SK-MEL-5 (cell line): ENCODE results near the gene MROH7. TPM values are rescaled to one million over a fixed set of nuclear protein-coding genes. Genes with fewer than 3 reads are reported as not detected.
A peak's percentile ranks its signal among the peaks of the same experiment; 100 is the strongest.

ENCODE experiments used
- DNase-seq: peaks from one replicate; pipeline ENCODE4 v3.0.0-alpha.2; 2016; ENCODE audit warnings: low read depth, low spot score
- in situ Hi-C: cut with HindIII; loops from 2 replicates; pipeline ENCODE4 v1.10.0; 2016; ENCODE audit warnings: low sequenced_read_pairs, high pct_unique_total_duplicates, low pct_unique_long_range_greater_than_20kb
- total RNA-seq: library from RNA; depleted of rRNA; stranded (reverse); fragments of >200 nt; shearing (Covaris generic); gene quantifications from 2 replicates; pipeline ENCODE4 v1.2.3, GENCODE V29; 2014

The MROH7 gene
- total RNA-seq, 1 experiment from 2014 or later, result 0.11 TPM

DNA sequence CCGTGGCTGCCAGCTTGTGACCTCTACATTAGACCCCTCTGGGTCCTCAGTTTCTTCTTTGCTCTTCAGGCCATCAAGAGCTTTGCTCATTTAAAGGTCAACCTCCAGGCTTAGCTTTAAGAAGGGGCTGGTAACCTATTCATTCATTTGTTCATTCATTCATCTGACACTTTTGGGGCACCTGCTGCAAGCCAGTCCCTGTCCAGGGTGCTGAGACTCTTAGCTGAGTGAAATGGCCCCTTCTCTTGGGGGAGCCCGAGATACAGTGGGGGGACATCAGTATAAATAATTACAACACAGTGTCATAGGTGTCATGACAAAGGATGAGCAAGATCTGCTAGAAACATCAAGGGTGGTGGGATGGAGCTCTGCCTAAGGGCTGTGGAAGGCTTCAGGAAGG is 63.6 kb downstream of the MROH7 start:
- in situ Hi-C loops, result no loop called here
- DNase-seq, result no peak

DNA sequence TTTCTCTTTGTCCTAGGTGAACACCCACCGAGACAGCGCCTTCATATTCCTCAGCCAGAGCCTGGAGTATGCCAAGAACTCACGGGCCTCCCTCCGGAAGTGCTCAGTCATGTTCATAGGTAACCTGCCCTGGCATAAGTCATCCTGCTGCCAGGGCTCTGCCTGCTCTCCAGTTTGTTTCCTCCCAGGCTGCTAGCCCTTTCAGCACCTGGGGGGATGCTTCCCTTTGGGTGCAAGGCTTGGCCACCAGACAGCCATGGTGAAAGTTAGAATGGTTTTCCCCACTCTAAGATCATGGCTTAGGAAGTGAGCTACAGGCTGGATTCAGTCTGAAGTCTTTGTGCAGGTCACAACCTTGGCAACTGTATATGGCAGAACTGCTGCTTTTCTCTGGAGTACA is 64.8 kb downstream of the MROH7 start:
- no peak for DNase-seq
- in situ Hi-C loops, result no loop called here

DNA sequence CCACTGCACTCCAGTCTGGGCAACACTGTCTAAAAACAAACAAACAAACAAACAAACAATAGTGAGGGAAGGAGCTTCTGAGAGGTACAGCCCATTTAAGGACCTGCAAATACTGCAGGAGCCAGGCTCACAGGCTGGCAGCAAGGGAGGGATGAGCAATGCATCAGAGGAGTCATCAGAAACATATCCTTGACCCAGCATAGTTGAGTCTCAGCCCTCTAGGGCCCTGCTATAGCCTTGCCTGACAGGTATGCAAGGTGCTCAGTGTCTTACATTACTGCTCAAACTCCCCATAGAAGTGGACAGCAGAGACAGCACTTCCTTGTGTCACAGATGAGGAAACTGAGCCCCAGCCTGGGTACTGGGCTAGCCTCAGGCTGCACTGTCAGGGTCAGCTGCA is 66.8 kb downstream of the MROH7 start:
- in situ Hi-C loops, result no loop called here
- DNase-seq, result no peak

DNA sequence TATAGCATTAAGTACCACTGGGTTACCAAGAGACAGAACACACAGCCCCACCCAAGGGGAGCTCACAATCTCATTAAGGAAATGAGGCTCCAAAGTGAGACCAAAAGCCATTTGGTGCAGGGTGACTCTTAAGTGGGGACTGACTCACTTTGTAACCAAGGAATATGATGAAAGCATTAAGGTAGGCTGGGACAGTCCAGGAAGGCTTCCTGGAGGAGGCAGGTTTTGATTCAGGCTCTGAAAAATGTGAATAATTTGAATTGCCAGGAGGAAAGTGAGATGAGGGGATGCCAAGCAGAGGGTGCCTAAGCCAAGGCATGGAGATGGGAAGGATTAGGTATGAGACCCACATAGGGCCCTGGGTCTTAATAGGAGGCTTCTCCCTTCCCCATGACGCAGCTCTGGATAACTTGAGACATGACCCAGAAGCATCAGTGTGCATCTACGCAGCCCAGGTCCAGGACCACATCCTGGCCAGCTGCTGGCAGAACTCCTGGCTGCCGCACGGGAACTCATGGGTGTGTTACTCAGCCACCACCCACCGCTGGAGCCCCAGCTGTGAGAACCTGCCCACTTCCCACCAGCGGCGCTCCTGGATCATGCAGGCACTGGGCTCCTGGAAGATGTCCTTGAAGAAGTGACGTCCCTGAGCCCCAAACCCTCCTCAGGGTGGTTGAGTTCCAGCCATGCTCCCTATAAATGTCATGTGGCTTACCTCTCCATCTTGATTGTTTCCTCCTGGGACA is 68.1 kb downstream of the MROH7 start:
- in situ Hi-C loops, result no loop called here
- no peak for DNase-seq

DNA sequence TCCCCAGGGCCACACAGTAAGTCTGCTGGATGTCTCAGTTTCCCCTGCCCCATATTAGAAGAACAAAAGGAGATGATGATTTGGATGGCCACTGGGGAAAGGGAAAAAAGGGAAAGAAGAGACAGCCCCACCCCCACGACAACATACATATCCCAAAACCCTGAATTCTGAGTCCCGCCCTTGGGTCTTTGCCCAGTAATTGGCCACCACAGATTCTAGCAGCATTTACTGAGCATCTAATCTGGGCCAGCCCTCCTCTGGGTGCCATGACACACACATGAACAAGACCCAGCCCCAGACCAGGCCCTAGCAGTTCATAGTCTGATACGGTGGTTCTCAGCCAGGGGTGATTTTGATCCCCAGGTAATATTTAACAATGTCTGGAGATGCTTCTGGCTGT is 68.8 kb downstream of the MROH7 start:
- no peak for DNase-seq
- in situ Hi-C loops, result no loop called here

DNA sequence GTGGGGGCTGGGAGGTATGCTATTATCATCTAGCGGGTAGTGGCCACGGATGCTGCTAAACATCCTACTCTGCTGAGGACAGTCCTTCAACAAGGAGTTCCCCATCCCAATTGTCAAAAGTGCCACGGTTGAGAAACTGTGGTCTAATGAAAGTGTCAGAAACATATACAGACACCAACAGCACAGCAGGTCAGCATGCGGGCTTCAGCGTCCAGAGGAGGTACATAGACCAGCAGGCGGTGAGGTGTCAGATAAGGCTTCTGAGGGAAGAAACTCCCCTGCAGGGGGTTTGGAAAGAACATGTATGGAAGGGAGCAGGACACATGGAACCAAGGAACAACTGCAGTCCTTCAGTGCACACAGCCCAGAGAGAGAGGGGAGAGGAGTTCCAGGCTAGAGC is 69.3 kb downstream of the MROH7 start:
- DNase-seq, result no peak
- in situ Hi-C loops, result no loop called here

DNA sequence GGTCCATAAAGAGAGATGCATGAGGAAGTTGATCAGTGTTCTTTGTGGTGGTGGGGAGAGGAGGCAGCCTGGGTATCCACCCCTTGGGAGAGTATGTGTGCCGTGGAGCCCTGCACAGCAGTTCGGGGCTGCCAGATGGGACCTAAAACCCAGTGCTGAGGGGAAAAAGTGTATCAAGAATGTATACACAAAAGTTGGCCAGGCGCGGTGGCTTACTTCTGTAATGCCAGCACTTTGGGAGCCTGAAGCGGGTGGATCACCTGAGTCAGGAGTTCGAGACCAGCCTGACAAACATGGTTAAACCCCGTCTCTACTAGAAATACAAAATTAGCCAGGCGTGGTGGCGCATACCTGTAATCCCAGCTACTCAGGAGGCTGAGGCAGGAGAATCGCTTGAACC is 70.0 kb downstream of the MROH7 start:
- DNase-seq, result no peak
- in situ Hi-C loops, result no loop called here

DNA sequence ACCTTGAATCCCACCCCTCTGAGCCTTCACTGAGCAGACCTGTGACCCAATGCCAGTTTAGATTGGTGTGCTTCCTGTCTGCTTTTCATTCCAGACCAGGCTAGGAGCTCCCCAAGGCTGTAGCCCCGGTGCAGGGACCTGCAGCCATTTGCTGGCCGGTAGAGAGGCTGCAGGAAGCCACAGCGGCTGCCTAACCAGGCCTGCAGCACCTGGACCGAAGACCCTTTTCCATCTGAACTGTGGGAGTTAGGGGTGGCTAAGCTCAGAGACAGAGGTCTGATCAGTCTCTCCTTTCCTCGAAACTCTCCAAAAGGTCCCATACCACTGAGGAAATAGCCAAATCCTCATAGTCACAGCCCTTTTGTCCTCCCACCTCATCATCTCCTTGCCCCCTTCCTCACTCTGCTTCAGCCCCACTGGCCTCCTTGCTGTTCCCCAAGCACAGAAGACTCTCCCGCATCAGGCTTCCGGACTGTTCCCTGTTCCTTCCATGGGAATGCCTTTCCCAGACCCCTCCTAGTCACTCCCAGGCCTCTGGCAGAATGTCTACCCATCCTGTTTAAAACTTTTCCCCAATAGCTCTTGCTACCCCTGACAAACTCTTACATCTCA is 73.4 kb downstream of the MROH7 start:
- no peak for DNase-seq
- in situ Hi-C loops, result no loop called here

DNA sequence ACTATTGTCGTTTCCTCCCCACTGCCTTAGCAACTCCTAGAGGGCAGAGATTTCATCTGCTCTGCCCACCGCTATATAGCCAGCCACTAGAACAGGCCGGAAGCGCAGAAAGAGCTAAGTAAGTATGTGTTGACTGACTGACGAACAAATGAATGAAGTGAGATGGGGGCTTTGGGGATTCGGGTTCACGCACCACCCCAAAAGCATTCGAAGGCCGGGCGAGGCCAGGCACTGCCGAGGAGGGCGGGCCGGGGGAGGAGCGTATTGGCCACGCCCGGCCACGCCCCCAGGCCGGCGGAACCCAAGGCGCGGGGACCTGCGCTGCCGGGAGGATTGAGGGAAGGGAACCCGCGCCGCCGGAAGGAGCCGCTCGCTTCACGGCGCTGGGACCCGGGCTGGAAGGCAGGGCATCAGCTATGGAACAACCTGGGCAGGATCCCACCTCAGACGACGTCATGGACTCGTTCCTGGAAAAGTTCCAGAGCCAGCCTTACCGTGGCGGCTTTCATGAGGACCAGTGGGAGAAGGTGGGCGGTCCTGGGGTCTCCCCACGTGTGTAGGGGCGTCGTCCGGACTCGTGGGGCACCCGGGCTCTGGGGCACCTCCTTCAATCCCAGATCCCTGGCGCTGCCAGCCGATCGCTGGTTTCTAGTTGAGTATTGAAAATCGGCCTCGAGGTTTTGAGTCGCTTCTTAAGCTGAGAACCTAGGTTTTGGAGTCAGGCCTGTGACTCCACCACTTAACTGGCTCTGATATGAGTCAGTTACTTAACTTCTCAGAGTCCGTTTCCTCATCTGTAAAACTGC is 74.1 kb downstream of the MROH7 start, which contains the start of gene TTC4:
TTC4 (plus strand) TSS at position 369 of the 806 bp plus-strand sequence; CDS start at position 417, 48 bp downstream.
- in situ Hi-C loops, result no loop called here
- peak; percentile 72 for DNase-seq

DNA sequence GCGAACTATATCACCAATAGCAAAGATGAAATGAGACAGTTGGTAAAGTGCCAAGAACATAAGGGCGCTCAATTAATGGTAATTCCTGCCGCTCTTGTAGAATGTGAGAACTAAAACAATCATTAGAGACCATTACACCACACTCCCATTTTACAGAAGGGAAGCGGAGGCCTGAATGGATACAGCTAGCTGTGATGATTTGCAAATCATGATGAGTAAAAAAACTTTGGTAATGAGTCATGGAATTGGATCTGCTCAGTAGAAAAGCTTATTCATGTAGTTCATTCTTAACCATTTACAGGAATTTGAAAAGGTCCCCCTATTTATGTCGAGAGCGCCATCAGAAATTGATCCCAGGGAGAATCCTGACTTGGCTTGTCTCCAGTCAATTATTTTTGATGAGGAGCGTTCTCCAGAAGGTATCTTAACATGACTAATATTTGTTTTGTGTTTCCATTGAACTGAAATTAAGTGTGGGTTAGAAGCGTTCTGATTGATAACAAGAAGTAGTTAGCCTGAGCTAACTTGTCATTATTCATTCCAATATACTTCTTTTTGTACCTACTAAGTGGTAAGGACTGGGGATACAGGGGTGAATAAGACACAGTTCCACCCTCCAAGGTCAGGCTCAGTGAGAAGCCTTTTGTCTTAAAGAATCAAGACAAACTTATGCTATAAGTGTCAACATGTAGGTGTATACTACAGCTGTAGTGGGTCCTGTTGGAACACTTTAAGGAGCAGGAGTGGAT is 74.9 kb downstream of the MROH7 start:
- DNase-seq, result no peak
- in situ Hi-C loops, result no loop called here

DNA sequence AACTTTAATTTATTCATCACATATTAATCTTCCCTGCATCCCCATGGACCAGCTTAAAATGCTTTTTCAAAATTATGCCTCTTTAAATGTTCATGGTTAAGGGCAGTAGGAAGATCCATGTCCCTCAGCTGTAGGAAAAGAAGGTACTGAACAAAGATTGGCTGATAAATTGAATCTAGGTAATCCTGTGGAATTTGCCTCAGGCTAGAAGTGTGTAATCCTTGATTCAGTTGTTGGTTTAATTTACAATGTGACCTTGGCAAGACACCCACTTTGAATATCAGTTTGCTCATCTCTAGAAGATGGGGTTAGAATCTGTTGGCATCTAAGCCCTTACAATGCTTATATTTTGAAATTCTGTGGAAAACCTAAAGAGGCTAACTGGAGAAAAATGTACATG is 80.1 kb downstream of the MROH7 start:
- no peak for DNase-seq
- in situ Hi-C loops, result no loop called here

DNA sequence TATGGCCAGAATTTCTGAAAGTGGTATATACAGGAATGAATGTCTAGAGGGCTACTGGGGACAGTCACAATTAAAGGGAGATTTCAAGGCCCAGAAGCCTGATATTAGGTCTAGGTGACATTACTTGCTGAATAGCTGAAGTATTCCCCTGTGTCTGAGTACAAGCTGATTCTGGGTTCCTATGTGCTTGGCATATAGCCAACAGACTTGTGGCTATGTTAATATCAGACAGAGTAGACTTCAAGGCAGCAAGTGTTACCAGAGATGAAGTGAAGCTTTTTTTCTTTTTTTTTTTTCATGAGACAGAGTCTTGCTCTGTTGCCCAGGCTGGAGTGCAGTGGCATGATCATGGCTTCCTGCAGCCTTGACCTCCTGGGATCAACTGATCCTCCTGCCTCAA is 82.4 kb downstream of the MROH7 start:
- in situ Hi-C loops, result no loop called here
- DNase-seq, result no peak

DNA sequence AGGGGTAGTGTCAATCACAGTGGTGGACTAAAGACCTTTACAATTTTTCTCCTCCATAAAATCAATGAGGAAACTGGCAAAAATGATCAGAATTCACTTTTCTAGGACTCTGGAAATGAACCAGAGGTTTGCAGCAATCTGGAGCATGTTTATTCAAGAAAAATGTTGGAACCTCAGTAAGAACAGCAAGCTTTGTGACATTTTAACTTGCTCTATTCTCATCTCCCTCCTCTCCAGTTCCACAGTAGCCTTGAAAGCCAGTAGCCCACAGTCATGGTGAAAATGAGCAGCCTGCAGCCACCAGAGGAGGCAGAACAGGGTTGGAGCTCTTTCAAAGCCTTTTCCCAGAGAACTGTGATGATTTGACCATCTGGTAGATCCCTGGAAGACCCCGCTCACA is 83.2 kb downstream of the MROH7 start:
- in situ Hi-C loops, result no loop called here
- no peak for DNase-seq

DNA sequence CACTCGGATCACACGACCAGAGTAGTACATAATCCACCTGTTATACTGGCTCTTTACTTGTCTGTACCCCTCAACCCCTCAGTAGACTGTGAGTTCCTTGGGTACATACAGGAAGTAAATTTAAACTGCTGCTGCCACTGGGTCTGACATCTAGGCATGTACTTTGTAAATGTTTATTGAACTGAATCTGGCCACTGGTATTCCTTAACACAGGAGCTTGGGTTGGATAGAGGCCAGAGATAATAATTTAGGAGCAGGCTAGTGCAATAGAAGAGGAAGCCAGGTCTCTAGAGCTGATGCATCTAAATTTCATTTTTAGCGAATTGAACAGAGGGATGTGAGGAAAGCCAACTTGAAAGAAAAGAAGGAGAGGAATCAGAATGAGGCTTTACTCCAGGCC is 86.4 kb downstream of the MROH7 start:
- no peak for DNase-seq
- in situ Hi-C loops, result no loop called here

DNA sequence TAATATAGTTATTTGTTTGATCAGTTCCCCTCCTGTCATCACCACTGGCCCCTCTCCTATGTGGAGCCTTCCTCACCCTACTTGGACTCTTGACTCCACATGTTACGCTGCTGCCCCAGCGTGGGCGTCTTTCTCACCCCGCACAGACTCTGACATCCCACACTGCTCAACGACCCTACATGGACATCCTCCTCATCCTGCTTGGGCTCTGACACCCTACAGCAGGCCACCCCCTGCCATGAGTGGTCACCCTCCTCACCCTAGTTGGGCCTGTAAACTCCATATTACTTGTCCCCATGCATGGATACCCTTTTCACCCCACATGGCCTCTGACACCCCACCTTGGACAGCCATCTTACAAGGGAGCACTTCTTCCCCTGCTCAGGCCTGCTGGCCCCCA is 95.1 kb downstream of the MROH7 start:
- in situ Hi-C loops, result no loop called here
- no peak for DNase-seq

DNA sequence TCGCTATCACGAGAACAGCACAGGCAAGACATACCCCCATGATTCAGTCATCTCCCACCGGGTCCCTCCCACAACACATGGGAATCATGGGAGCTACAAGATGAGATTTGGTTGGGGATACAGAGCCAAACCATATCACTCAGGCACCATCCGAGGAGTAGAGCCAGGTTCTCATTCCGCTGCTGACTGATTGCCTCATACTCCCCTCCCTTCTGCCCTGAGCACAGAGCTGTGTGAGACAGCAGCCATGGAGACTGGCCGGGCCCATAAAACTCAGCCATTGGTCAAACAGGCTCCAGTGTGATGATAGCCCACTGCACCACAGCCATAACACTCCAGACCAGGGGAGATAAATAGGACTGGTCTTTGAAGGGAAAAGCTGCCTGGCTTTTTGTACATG is 96.7 kb downstream of the MROH7 start:
- in situ Hi-C loops, result no loop called here
- no peak for DNase-seq

DNA sequence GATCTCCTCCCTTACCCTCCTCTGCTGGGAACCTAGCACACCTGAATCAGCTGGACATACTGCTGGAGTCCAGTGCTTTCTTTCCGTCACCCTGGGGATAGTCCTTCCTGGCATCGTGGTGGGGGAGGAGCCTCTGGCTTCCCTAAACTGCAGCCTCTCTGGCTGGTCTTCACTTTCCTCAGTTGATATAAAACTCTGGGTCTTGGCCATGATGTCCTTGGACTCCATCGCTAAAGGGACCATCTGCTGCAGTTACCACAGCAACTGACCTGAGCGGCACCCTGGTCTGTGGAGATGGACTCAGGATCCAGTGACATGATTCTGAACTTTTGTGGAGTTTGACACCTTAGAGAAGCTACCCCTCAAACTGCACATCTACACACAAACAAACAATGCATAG is 99.9 kb downstream of the MROH7 start:
- in situ Hi-C loops, result no loop called here
- no peak for DNase-seq

DNA sequence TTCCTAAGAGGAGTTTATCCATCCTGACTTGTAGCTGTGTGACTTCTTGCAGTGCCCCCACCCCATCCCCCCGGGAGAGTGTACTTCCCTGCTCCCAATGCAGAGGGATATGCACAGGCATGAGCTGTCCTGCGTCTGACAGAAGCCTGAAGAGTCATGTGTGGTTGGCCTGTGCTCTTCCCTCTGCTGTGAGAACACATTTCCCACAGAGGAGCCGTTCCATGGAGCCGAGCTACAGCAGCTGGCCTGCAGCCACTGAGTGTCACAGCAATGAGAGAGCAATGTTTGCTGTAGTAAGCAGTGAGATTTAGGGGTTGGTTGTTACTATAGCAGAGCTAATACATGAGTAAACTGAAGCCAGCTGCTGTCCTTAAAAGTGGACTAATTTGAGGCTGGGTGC is 100.7 kb downstream of the MROH7 start:
- in situ Hi-C loops, result no loop called here
- DNase-seq, result no peak
